NCI-H1417 (cell line): ENCODE data around the gene MT1F.
"Not testable (repeated sequence)": the region's sequence is repeated elsewhere in the genome, so short reads cannot be mapped to it uniquely, and the experiment has no call there.

ENCODE experiments used
- DNase-seq, 3 experiments: peaks; one replicate each; lab custom pipeline; 2025; lab: John Stamatoyannopoulos, UW

Gene MT1F

DNA sequence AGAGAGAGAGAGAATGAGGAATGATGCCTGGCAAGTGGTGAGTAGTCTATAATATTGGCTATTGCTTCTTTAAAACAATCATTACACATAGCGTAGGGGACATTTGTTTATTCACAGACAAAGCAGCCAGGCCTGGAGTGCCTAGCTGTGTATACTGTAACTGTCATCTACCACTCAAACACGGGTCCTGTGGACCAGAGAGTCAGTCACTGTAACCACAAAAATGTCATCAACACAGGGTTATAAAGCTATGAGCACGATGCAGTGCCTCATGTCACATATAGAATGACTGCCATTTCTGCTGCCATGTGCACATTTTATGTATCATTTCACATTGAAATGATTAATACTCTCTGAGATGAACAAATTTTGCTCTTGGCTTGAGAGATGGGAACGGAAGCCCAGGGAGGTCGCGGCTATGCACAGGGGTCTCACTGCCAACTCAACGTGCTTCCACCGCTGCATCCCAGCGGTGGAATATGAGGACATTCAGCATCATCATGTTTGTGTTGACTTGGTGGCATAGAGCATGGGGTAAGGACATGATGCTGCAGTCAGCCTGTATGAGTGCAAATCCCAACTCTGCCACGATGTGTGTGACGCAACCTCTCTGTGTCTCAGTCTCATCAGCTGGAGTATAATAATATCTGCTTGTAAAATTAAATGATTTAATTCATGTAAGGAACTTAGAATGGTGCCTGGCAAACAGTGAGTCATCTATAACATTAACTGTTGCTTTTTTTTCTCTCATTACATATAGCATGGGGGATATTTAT, 15.2 kb downstream of the MT1F start:
- DNase-seq: peak in 1 of 3 experiments; percentile 25

DNA sequence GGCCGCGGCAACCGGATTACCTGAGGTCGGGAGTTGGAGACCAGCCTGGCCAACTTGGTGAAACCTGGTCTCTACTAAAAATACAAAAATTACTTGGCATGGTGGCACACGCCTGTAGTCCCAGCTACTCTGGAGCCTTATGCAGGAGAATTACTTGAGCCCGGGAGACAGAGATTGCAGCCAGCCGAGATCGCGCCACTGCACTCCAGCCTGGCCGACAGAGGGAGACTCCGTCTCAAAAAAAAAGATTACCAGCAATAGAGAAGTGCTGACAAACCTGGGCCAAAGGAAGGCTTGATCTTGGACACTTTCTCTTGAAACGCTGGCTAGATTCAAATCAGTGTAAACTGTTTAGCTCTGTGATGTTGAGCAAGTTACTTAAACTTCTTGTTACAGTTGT, 16.2 kb downstream of the MT1F start:
- DNase-seq: no peak

DNA sequence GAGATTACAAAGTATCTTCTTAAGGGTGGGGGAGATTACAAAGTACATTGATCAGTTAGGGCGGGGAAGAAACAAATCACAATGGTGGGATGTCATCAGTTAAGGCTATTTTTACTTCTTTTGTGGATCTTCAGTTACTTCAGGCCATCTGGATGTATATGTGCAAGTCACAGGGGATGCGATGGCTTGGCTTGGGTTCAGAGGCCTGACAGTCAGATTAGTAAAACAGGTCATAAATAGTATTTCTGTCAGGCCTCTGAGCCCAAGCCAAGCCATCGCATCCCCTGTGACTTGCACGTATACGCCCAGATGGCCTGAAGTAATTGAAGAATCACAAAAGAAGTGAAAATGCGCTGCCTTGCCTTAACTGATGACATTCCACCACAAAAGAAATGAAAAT, 16.8 kb downstream of the MT1F start:
- not testable (repeated sequence) for DNase-seq

DNA sequence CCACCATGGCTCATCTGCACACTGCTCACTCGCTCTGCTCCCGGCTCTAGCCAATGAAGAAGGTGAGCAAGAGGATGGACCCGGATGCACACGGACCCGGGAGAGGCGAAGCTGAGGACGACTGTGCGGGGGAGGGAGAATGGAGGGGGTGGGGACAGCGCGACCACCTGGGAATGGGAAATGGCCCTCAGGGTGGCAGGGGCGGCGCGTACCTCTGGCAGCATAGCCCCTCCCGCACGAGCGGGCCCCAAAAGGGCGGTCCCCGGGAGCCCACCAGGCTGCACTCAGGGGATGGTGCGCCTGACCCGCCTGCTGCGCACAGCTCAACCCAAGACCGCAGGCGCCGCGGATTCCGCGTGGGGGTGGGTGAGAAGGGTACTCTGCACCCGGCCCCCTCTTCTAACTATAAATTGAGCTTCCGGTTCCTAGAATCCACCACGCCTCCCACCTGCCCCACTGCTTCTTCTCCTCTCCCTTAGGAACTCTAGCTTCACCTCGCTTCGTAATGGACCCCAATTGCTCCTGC, 18.0 kb downstream of the MT1F start:
- no peak for DNase-seq

DNA sequence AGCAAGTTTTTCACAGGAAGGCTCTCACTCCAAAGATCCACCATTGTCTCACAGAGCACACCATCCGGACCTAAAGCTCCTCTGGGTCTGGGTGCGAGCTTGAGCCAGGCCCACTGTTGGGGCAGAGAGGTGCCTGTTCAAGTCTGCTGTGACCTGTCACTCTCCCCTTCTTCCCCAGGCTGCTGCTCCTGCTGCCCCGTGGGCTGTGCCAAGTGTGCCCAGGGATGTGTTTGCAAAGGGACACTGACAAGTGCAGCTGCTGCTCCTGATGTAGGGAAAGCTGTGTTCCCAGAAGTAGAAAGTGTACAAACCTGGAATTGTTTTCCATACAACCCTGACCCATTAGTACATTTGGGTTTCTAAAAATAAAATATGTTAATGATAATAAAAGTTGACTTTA, 19.7 kb downstream of the MT1F start:
- DNase-seq: no peak

DNA sequence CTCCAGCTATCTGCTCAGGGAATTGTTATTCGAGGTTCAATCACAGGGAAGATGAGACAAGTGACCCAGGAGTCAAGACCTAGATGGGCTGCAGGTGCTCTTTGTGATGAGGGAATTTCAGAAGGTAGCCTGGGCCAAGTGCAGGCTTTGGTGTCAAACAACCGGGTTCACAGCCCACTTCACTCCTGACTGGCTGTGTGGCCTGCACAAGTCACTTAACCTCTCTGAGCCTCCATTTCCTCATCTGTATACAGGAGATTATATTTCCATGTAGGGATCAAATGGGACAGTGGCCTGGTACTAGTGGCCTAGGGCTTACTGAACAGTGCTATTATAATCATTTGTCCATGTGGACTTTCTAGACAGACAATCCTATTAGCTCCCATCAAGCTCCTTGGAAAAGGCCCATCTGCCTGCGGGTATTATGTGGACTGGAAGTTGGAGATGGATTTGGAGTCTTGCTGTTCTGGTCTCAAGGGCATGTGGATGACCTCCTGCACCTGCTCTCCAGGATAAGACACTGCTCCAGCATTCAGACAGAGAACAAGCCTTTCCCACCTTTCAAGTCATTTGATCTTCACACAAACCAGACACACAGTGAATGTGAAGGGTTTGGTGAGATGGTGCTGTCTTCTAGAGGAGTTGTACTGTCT, 21.4 kb downstream of the MT1F start:
- no peak for DNase-seq

DNA sequence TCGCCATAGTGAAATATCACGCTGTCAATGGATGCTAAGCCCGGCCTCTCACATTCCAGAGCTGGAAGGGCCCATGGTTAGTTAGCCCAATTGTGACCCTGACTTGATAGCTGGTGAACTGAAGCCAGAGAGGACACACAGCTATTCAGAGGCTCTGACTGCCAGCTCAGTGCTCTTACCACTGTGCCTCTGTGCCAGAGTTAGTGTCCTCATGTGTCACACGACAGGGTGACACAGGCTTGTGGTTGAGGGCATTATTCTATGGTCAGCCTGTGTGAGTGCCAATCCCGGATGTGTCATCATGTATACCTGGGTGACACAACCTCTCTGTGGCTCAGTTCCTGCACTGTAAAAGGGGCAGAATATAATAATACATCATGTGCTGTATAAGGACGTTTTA, 22.1 kb downstream of the MT1F start:
- no peak for DNase-seq

DNA sequence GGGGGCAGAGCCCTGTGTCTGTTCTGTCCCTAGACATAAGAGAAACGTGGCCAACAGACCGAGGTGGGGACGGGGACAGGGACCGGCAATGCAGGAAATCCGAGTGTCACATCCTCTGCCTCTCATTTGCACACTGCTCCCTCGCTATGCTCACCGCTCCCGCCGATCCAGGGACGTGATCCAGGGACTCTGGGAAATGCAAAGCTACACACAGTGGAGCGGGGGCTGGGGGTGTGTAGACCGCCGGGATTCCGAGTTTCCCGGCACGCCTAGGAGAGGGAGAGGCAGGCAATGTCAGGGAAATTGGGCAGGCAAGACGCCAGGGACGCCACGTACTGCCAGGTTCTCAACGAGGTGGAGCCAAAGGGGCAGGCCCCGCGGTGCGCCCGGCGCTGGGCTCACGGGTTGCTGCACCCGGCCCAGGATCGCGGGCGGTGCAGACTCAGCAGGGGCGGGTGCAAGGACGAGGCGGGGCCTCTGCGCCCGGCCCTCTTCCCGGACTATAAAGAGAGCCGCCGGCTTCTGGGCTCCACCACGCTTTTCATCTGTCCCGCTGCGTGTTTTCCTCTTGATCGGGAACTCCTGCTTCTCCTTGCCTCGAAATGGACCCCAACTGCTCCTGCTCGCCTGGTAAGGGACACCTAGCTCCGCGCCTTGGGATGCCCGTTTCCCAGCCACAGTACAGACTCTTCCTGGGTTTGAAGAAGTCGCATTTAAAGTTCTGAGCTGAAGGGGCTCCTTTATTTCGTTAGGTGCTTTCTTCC, 24.4 kb downstream of the MT1F start, which contains the start of gene MT1X:
Gene MT1X (plus strand): TSS at position 532 of the 764 bp plus-strand sequence. CDS start 71 bp downstream, at position 603.
- peak; percentile 77 to 84 (median 80) for DNase-seq

DNA sequence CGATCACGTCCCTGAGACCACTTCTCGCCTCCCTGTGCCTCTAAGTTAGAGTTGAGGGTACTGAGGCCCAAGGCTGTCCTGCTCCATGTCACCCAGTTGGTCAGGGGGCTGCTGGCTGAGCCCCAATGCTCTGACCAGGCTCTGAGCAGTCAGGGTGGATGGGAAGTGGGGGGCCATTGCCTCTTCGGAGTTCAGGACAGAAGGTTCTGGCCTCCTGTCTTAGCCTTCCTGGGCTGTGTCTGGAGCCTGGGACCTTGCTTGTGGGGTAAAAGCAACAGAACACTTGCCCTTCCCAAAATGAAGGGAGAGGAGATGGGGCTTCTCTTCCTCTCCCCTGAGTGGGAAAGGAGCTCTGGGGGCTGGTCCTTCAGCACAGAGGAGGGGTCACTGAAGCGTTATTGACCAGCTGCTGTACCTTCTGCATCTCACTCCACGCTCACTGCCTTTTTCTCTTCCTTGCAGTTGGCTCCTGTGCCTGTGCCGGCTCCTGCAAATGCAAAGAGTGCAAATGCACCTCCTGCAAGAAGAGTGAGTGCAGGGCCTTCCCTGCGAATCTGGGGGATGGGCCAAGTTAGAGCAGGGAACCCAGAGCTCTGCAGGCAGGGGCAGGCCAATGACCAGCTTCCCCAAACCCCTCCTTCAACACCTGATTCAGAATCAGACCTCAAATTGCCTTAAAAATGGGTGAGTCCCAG, 25.1 kb downstream of the MT1F start:
- no peak for DNase-seq

DNA sequence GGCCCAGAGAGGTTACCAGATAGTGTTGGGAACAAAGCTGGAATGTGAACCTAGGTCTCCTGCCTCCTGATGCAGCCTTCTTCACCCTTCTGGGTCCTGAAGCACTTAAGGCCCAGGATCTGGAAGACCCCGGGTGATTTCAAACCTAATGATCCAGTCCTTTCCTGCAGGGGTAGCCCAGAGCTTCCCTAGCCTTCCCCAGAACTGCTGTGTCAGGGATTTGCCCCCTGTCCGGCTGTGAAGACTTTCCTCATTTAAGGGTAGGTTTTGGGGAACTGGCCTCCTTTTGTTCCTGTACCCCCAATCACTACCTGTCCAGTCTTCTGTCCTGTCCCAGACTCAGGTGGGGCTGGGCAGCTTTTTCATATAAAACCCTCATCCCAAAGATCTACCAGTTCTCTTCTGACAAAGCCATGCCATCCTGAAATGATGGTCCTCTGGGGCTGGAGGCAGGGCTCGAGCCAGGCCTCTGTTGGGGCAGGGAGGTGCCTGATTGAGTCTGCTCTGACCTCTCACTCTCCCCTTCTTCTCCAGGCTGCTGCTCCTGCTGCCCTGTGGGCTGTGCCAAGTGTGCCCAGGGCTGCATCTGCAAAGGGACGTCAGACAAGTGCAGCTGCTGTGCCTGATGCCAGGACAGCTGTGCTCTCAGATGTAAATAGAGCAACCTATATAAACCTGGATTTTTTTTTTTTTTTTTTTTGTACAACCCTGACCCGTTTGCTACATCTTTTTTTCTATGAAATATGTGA, 25.8 kb downstream of the MT1F start:
- no peak for DNase-seq

DNA sequence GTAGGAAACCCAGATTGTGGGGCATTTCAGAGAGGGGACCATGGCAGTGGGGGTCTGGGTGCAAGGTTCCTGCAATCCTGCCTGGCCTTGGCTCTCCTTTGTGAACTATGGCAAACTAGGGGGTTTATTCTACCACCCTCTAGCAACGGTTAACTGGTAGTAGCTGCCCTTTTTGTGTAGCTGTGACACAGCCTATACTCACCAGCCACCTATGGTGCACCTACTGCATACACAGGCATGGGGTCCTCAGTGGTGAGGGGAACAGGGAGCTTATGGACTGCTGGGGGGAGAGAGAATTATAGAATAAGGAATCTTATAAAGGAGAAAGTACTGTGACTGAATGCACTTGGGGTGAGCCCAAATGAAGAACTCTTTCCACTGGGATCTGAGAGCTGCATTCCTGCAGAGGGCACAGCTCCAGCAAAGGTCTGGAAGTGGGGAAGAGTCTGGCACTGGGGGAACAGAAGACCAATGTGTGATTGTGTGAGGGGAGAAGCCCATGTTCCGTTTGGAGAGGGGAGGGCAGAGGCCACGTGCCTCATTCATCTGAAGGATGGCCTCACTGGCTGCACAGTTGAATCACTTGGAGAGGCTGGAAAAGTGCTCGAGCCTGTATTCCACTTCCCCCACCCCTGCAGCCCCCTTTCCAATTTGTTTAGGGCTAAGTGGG, 26.6 kb downstream of the MT1F start:
- no peak for DNase-seq

DNA sequence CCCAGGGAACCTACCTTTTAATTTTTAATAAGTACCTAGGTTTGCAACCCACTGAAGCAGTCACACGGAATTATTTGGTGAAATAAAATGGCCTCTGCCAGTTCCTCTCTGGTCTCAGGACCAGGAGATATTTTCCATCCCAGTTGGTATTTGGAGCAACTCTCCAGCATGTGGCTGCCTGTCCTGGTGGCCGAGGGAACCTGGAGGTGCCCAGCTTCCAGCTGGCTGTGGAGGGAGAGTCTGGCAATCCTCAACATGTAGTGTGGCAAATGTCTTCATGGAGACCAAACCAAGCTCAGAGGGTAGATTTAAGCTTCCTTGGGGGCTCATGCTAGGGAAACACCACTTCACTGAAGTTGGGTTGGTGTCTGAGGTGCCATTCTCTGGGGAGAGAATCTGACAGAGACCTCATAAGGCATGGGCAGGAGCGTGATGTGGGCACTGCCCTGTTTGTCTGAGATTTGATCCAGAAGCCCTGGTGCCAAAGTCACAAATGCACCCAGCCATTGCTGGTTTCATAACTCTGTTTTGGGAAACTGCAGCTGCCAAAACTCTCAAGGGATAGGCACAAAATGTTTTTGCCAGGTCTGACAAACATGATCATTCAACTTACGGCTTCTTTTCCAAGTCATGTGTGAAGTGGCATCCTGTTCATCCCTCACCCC, 27.3 kb downstream of the MT1F start:
- DNase-seq: no peak

DNA sequence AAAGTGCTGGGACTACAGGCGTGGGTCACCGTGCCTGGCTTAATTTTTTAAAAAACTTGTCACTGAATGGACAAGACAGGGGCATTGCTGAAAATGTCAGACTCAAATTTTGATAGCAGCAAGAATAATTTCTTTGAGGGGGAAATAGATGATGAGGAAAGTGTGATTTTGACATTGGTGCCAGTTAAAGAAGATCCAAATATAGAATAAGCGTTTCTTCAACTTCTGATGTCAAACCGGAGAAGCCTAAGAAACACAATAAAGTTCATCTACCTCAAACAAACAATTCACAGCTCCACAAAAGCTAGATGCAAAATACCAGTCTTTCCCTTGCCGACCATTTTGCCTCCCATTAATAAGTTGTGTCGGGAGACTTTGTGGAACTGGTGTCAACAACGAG, 29.0 kb downstream of the MT1F start:
- DNase-seq: no peak

DNA sequence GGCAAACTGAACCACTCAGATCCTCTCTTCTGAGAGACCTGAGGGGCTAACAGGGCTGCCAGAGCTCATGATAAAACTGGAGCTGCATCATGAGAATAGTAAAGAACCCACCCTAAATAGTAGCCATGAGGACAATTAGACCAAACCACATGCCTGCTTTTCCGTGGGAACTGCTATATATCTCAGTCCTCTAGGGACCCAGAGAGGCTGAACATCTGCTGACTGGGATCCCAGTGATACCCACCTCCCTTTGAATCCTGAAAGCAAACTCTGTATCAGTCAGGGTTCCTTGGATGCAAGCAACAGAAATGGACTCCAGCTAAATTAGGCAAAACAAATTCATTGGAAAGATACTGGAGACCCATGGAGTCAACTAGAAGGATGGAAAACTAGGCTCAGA, 31.0 kb downstream of the MT1F start:
- DNase-seq: no peak

DNA sequence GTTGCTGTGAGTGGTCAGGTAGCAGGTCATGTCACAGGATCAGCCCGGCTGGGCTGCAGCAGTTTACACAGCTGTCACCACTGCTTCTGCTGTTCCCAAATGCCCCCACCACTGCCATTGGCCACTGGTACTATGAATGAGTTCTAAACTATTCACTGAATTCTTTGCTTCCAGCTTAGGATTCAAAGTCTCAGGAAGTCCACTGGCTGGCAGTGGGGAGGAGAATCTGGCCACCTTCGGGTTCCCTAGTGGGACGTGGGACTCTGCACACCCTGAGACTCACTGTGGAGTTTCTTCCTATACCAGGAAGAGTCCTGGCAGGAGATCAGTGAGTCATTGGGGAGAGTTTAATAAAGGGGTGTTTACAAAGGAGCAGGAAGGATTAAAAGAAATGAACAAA, 31.4 kb downstream of the MT1F start:
- no peak for DNase-seq

DNA sequence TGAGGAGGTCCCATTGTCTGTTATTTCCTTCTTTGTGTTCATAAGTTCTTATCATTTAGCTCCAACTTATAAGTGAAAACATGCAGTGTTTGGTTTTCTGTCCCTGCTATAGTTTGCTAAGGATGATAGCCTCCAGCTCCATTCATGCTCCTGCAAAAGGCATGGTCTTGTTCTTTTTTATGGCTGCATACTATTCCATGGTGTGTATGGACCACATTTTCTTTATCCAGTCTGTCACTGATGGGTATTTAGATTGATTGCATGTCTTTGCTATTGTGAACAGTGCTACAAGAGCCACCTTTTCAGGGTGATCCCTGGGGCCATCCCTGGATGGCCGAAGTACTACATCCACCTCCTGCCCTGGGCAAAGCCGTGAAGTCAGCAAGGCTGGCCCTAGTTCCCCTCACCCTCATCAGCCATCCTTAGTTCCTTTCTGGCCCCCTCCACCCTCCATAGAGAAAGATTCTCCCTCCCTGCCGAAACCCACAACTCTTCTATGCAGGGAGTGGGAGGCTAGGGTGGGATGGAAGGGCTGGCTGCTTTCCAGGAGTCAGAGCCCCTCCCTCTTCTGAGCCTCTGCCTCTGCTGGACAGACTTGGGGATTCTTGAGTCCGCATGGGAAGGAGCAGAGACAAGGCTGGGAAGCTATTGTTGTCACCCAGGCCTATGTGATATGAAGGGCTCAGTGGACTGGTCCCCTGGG, 32.8 kb downstream of the MT1F start:
- no peak for DNase-seq

DNA sequence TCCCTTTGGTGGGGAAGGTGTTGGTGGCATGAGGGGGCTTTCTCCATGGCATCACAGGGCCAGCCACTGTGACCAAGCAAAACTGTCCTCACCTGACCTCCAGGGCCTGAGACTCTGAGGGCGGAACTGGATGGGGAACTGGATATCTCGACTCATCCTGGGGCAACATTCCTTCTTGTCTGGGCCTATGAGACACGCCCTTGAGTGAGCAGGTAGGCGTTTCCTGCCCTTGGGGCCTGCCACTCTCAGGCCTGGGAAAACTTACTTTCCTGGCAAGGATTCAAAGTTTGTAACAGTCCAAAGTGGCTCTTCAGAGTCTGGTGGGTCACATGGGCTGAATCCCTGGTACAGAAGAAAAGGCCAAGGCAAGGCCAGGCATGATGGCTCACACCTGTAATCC, 34.1 kb downstream of the MT1F start:
- peak in 1 of 3 experiments; percentile 2 for DNase-seq

DNA sequence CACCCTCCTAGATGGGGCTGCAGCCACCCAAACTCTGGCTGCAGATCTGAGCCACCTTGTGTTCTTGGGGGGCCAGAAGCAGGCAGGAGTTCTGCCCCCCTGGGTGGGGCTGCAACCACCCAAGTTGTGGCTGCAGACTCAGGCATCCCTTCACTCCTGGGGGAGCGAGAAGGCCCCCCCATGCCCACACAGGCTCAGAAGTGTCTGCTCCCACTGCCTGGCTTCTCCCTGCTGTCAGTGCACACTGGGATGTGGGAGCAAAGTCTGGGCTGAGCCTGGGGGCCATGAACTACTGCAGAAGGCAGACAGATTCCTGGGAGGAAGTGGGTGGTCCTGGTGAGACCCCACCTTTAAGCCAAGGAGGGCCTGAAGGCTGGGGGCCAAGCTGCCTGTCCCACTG, 37.5 kb downstream of the MT1F start:
- DNase-seq: no peak

DNA sequence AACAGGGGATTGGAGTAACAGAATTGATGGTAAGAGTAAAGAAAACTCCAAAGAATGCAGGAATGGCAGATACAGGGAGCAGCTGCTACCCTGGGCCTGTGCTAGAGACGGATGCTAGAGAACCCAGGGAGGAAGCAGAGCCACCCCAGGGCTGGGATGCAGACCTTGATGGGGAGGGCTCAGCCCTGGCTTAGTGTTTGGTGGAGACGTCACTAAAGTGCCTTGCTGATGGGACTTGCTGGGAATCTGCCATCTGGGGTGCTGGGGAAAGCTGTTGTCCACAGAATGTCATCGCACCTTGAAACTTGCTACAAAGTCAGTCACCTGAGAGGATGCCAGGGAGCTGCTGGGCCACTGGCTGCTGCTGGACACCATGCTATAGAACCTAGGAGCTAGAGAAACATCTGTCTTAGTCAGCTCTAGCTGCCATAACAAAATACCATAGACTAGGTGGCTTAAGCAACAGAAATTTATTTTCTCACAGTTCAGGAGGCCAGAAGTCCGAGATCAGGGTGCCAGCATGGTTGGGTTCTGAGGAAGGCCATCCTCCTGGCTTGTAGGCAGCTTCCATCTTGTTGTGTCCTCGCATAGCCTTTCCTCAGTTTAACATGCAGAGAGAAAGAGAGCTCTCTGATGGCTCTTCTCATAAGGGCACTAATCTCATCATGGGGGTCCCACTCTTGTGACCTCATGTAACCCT, 39.8 kb downstream of the MT1F start:
- DNase-seq: no peak
